Urinary bladder (tissue), 4 donors: Measurements from ENCODE around the gene THOP1. TPM values are rescaled to one million over a fixed set of nuclear protein-coding genes. Genes with fewer than 3 reads are reported as not detected.

Source experiments
- DNase-seq: peaks from one replicate; pipeline ENCODE4 v3.0.0-alpha.2; 2015; ENCODE audit errors: extremely low spot score
- H3K27ac ChIP-seq: one replicate; pipeline ENCODE4 v1.5.1; 2013; ENCODE audit warnings: low read depth, mild to moderate bottlenecking, moderate library complexity
- H3K36me3 ChIP-seq: one replicate; pipeline ENCODE4 v1.6.1; 2013; ENCODE audit warnings: mild to moderate bottlenecking, moderate library complexity; ENCODE audit not compliant: insufficient read depth
- H3K4me1 ChIP-seq: one replicate; pipeline ENCODE4 v1.6.1; 2013; ENCODE audit warnings: mild to moderate bottlenecking, moderate library complexity; ENCODE audit not compliant: insufficient read depth
- H3K4me3 ChIP-seq: one replicate; pipeline ENCODE4 v1.5.1; 2013; ENCODE audit warnings: low read depth, low read length
- WGBS: extraction: QIAGEN DNeasy Blood & Tissue Kit; methylation state at CpG from one replicate; pipeline ENCODE4 v1.1.7; 2013; 5-methylcytosine and 5-hydroxymethylcytosine counted together
- polyA plus RNA-seq: library from polyadenylated mRNA; stranded (reverse); fragments of 200-250 nt; gene quantifications from one replicate; pipeline ENCODE4 v1.2.3, GENCODE V29; 2013
- total RNA-seq: library from RNA; depleted of rRNA; stranded (reverse); fragments of >200 nt; gene quantifications from one replicate; pipeline ENCODE4 v1.2.3, GENCODE V29; 2014
- donor health status: healthy with polysubstance abuse.
- donor health status: healthy.

THOP1 gene
- total and polyA plus RNA-seq, 2 donors, result 29.2 to 50.4 TPM

- no peak overlapping the region for H3K27ac ChIP-seq
- H3K4me1 ChIP-seq, result no peaks in the 10 kb centered on the region
- no peak overlapping the region for H3K4me3 ChIP-seq
- H3K36me3 ChIP-seq, result peaks cover 3% of the 10 kb centered on the region
- 94% methylated on average over 15 of the region's 15 CpGs for WGBS
- no peak for DNase-seq
These were observed 12.0 kb downstream of the THOP1 start for GRCh38 chr19:2797280-2797679.

- Histone ChIP-seq H3K4me3 (no peak overlapping the region), H3K27ac (no peak overlapping the region), H3K36me3 (peaks cover 3% of the 10 kb centered on the region), H3K4me1 (no peaks in the 10 kb centered on the region)
- DNase-seq, result no peak
- 96% methylated on average over 16 of the region's 16 CpGs for WGBS
These were observed 12.9 kb downstream of the THOP1 start for GRCh38 chr19:2798158-2798685.

GRCh38 chr19:2798733-2799132 lies 13.4 kb downstream of the THOP1 start:
- Histone ChIP-seq H3K27ac (no peak overlapping the region), H3K4me1 (no peaks in the 10 kb centered on the region), H3K36me3 (peaks cover 3% of the 10 kb centered on the region), H3K4me3 (no peak overlapping the region)
- DNase-seq, result no peak
- WGBS, result 86% methylated on average over 7 of the region's 7 CpGs

- peaks cover 3% of the 10 kb centered on the region for H3K36me3 ChIP-seq
These were observed 14.1 kb downstream of the THOP1 start for GRCh38 chr19:2799273-2800020.

GRCh38 chr19:2800506-2800905 lies 15.2 kb downstream of the THOP1 start:
- H3K4me1 ChIP-seq, result no peaks in the 10 kb centered on the region
- 95% methylated on average over 22 of the region's 22 CpGs for WGBS
- H3K27ac ChIP-seq, result no peak overlapping the region
- no peak for DNase-seq
- no peak overlapping the region for H3K4me3 ChIP-seq
- peaks cover 3% of the 10 kb centered on the region for H3K36me3 ChIP-seq

More at GRCh38 chr19:2799273-2800020, 14.1 kb downstream of the THOP1 start:
- WGBS, result 95% methylated on average over 41 of the region's 41 CpGs
- Histone ChIP-seq H3K27ac (no peak overlapping the region), H3K4me1 (no peaks in the 10 kb centered on the region), H3K4me3 (no peak overlapping the region)
- DNase-seq, result no peak

- H3K4me3 ChIP-seq, result no peak overlapping the region
- H3K4me1 ChIP-seq, result no peaks in the 10 kb centered on the region
- no peak for DNase-seq
- H3K27ac ChIP-seq, result no peak overlapping the region
- peaks cover 4% of the 10 kb centered on the region for H3K36me3 ChIP-seq
- 96% methylated on average over 17 of the region's 17 CpGs for WGBS
These were observed 17.5 kb downstream of the THOP1 start for GRCh38 chr19:2802826-2803225.

GRCh38 chr19:2803486-2804155 lies 18.3 kb downstream of the THOP1 start:
- Histone ChIP-seq H3K27ac (no peak overlapping the region), H3K4me3 (no peak overlapping the region), H3K4me1 (no peaks in the 10 kb centered on the region), H3K36me3 (peaks cover 4% of the 10 kb centered on the region)
- WGBS, result 92% methylated on average over 29 of the region's 29 CpGs
- DNase-seq, result no peak

GRCh38 chr19:2804156-2805004 lies 19.1 kb downstream of the THOP1 start:
- 90% methylated on average over 27 of the region's 27 CpGs for WGBS
- DNase-seq, result no peak
- Histone ChIP-seq H3K4me3 (no peak overlapping the region), H3K27ac (no peak overlapping the region), H3K4me1 (no peaks in the 10 kb centered on the region), H3K36me3 (peaks cover 4% of the 10 kb centered on the region)

- no peak for DNase-seq
- Histone ChIP-seq H3K36me3 (peaks cover 2% of the 10 kb centered on the region), H3K4me3 (no peak overlapping the region), H3K27ac (no peak overlapping the region), H3K4me1 (no peaks in the 10 kb centered on the region)
- 97% methylated on average over 28 of the region's 28 CpGs for WGBS
These were observed 20.1 kb downstream of the THOP1 start for GRCh38 chr19:2805261-2805900.

GRCh38 chr19:2805991-2806649 lies 20.8 kb downstream of the THOP1 start:
- no peak for DNase-seq
- 95% methylated on average over 23 of the region's 23 CpGs for WGBS
- Histone ChIP-seq H3K36me3 (peaks cover 2% of the 10 kb centered on the region), H3K27ac (no peak overlapping the region), H3K4me1 (no peaks in the 10 kb centered on the region), H3K4me3 (no peak overlapping the region)

- Histone ChIP-seq H3K4me1 (no peaks in the 10 kb centered on the region), H3K27ac (no peak overlapping the region), H3K36me3 (peaks cover 2% of the 10 kb centered on the region), H3K4me3 (no peak overlapping the region)
- 95% methylated on average over 34 of the region's 34 CpGs for WGBS
- DNase-seq, result no peak
These were observed 21.6 kb downstream of the THOP1 start for GRCh38 chr19:2806736-2807378.

- DNase-seq, result no peak
- no peak overlapping the region for H3K4me3 ChIP-seq
- peaks cover 2% of the 10 kb centered on the region for H3K36me3 ChIP-seq
- WGBS, result 96% methylated on average over 56 of the region's 56 CpGs
- no peaks in the 10 kb centered on the region for H3K4me1 ChIP-seq
- H3K27ac ChIP-seq, result no peak overlapping the region
These were observed 22.3 kb downstream of the THOP1 start for GRCh38 chr19:2807379-2808128.
